HCT116 (cell line): ENCODE measurements around the gene ISYNA1. TPM values are rescaled to one million over a fixed set of nuclear protein-coding genes. Genes with fewer than 3 reads are reported as not detected.

Source experiments
- ATAC-seq: fragments of 200-7000 bp; cut with Tn5 transposase; 2 replicates; pipeline ENCODE4 v1.9.1; 2020; ENCODE audit warnings: mild to moderate bottlenecking, moderate library complexity
- BruUV-seq: library from RNA; stranded (reverse); fragments of 400-500 nt; replicated peaks from 2 replicates; lab custom pipeline; 2021; lab: Mats Ljungman, UMichigan
- CTCF ChIA-PET: fragments of 300-600 bp; sonication (Branson Sonifier 250); formaldehyde crosslinking; loops from one replicate; lab custom pipeline; 2021; ENCODE audit warnings: antibody characterized with exemption; lab: Charles Lee
- POLR2A ChIA-PET: fragments of 300-600, 350-600 bp; sonication (Branson Sonifier 250); formaldehyde crosslinking; loops from one replicate; lab custom pipeline; 2021; ENCODE audit warnings: antibody characterized with exemption; lab: Charles Lee
- RAD21 ChIA-PET, 2 experiments: fragments of 300-600 bp; sonication (Branson Sonifier 250); formaldehyde crosslinking; loops; one replicate each; lab custom pipeline; 2023; ENCODE audit warnings: low total read pairs in 2 of 2; ENCODE audit not compliant: uncharacterized antibody in 2 of 2, unreplicated experiment in 2 of 2, low non-redundant PET in 1 of 2; lab: Charles Lee
- DNase-seq: peaks from one replicate; pipeline ENCODE4 v3.0.0-alpha.2; 2010; ENCODE audit warnings: low read depth, low spot score
- H2AFZ ChIP-seq: fragments of 200-600 bp; shearing (Covaris generic), sonication (generic); 2 replicates; pipeline ENCODE4 v1.6.1; 2017; ENCODE audit warnings: low read depth, mixed run types, mixed read lengths, antibody characterized with exemption, low read length; ENCODE audit not compliant: poor library complexity, severe bottlenecking
- H3K27ac ChIP-seq: 2 replicates; pipeline ENCODE4 v1.5.1; 2012; ENCODE audit warnings: low read depth, low read length
- H3K27me3 ChIP-seq: fragments of 200-600 bp; sonication (generic); 2 replicates; pipeline ENCODE4 v1.6.1; 2016; ENCODE audit warnings: mixed run types, low read length, mixed read lengths; ENCODE audit not compliant: insufficient read depth
- H3K36me3 ChIP-seq, 2 experiments: fragments of 200-500 bp in 1 of 2; fragments of 200-600 bp in 1 of 2; sonication (Bioruptor generic) in 1 of 2; sonication (generic) in 1 of 2; 2 replicates each; pipeline versions ENCODE4 v1.5.1 to v1.6.1; 2014 to 2016; ENCODE audit warnings: low read length in 2 of 2, inconsistent platforms in 1 of 2, mixed read lengths in 1 of 2, mixed run types in 1 of 2; ENCODE audit not compliant: insufficient read depth in 2 of 2, control insufficient read depth in 1 of 2
- H3K4me1 ChIP-seq, 2 experiments: fragments of 200-600 bp in 1 of 2; sonication (generic) in 1 of 2; 2 replicates each; pipeline versions ENCODE4 v1.5.1 to v1.6.1; 2012 to 2017; ENCODE audit warnings: low read length in 2 of 2, inconsistent platforms in 1 of 2, mild to moderate bottlenecking in 1 of 2, mixed read lengths in 1 of 2, mixed run types in 1 of 2, moderate library complexity in 1 of 2; ENCODE audit not compliant: insufficient read depth in 2 of 2, control insufficient read depth in 1 of 2
- H3K4me2 ChIP-seq: fragments of 200-600 bp; sonication (generic); 2 replicates; pipeline ENCODE4 v1.6.1; 2017; ENCODE audit warnings: mixed run types, low read length, mixed read lengths
- H3K4me3 ChIP-seq, 2 experiments: fragments of 200-600 bp in 1 of 2; sonication (generic) in 1 of 2; replicated peaks in 1 of 2; 2 replicates each; pipeline ENCODE4 v1.5.1; 2011 to 2016; ENCODE audit warnings: low read length in 2 of 2, control low read depth in 1 of 2, low read depth in 1 of 2, mild to moderate bottlenecking in 1 of 2, mixed read lengths in 1 of 2, mixed run types in 1 of 2
- H3K79me2 ChIP-seq: fragments of 200-600 bp; sonication (generic); 2 replicates; pipeline ENCODE4 v1.6.1; 2017; ENCODE audit warnings: mild to moderate bottlenecking, mixed run types, low read length, moderate library complexity, mixed read lengths; ENCODE audit not compliant: insufficient read depth
- H3K9ac ChIP-seq: fragments of 200-600 bp; sonication (generic); 2 replicates; pipeline ENCODE4 v1.6.1; 2016; ENCODE audit warnings: low read length, mixed read lengths
- H3K9me2 ChIP-seq: fragments of 200-600 bp; sonication (generic), shearing (Covaris generic); 2 replicates; pipeline ENCODE4 v1.6.1; 2017; ENCODE audit warnings: mixed run types, mild to moderate bottlenecking, moderate library complexity; ENCODE audit not compliant: insufficient read depth
- H3K9me3 ChIP-seq, 2 experiments: fragments of 200-500 bp in 1 of 2; fragments of 200-600 bp in 1 of 2; sonication (Bioruptor generic) in 1 of 2; sonication (generic) in 1 of 2; 2 replicates each; pipeline ENCODE4 v1.6.1; 2014 to 2017; ENCODE audit warnings: low read length in 2 of 2, mixed read lengths in 2 of 2, inconsistent platforms in 1 of 2, low read depth in 1 of 2, mild to moderate bottlenecking in 1 of 2, mixed run types in 1 of 2, moderate library complexity in 1 of 2; ENCODE audit not compliant: control insufficient read depth in 1 of 2, insufficient read depth in 1 of 2
- H4K20me1 ChIP-seq: fragments of 200-600 bp; sonication (generic), shearing (Covaris generic); 2 replicates; pipeline ENCODE4 v1.6.1; 2017; ENCODE audit warnings: mixed run types, mild to moderate bottlenecking, moderate library complexity; ENCODE audit not compliant: insufficient read depth
- CBX3 ChIP-seq: IDR thresholded peaks from 2 replicates; pipeline ENCODE4 v1.6.1; 2012; ENCODE audit warnings: low read depth
- CEBPB ChIP-seq: IDR thresholded peaks from 2 replicates; pipeline ENCODE4 v1.6.1; 2012; ENCODE audit warnings: low read depth
- EZH2 ChIP-seq: fragments of 200-600 bp; sonication (generic); IDR thresholded peaks from 2 replicates; pipeline ENCODE4 v1.6.1; 2017; ENCODE audit warnings: antibody characterized with exemption, mixed run types
- FOSL1 ChIP-seq: IDR thresholded peaks from 2 replicates; pipeline ENCODE4 v1.6.1; 2012; ENCODE audit warnings: low read depth
- JUND ChIP-seq: IDR thresholded peaks from 2 replicates; pipeline ENCODE4 v1.6.1; 2012
- POLR2A ChIP-seq: IDR thresholded peaks from 2 replicates; pipeline ENCODE4 v1.7.0; 2011; ENCODE audit warnings: borderline replicate concordance; ENCODE audit not compliant: insufficient read depth, insufficient read length; ENCODE audit errors: extremely low read depth
- RAD21 ChIP-seq: IDR thresholded peaks from 2 replicates; pipeline ENCODE4 v1.6.1; 2012; ENCODE audit warnings: low read depth, mild to moderate bottlenecking
- SIN3A ChIP-seq: IDR thresholded peaks from 2 replicates; pipeline ENCODE4 v1.6.1; 2012; ENCODE audit warnings: low read depth
- TCF7L2 ChIP-seq: IDR thresholded peaks from 2 replicates; pipeline ENCODE4 v1.7.0; 2011; ENCODE audit warnings: borderline replicate concordance, inconsistent platforms; ENCODE audit not compliant: insufficient read depth, insufficient read length; ENCODE audit errors: extremely low read depth
- ZFX ChIP-seq: fragments of 450-650 bp; IDR thresholded peaks from 2 replicates; pipeline ENCODE4 v1.6.1; 2017
- ZNF274 ChIP-seq: fragments of 200-500 bp; sonication (Bioruptor generic); IDR thresholded peaks from 2 replicates; pipeline ENCODE4 v1.6.1; 2014; ENCODE audit warnings: mild to moderate bottlenecking, low read depth, low read length, inconsistent platforms
- intact Hi-C: fragments of 100-400 bp; cut with micrococcal nuclease; formaldehyde crosslinking; loops from 2 replicates; pipeline ENCODE4 v1.10.0; 2022
- total RNA-seq: library from RNA; stranded (reverse); gene quantifications from one replicate; pipeline ENCODE4 v1.2.1, GENCODE V29; 2021; ENCODE audit not compliant: unreplicated experiment
- TF ChIP-seq, protein P1 (sequence below): IDR thresholded peaks from 2 replicates; pipeline ENCODE4 v1.6.1; 2011; ENCODE audit warnings: mild to moderate bottlenecking, low read length, moderate library complexity; ENCODE audit not compliant: insufficient replicate concordance; ENCODE audit errors: extremely low read depth
- TF ChIP-seq, protein P2 (sequence below): IDR thresholded peaks from 2 replicates; pipeline ENCODE4 v1.6.1; 2012

ISYNA1 gene
- total RNA-seq, 1 experiment from 2014 or later, result 365 TPM

DNA sequence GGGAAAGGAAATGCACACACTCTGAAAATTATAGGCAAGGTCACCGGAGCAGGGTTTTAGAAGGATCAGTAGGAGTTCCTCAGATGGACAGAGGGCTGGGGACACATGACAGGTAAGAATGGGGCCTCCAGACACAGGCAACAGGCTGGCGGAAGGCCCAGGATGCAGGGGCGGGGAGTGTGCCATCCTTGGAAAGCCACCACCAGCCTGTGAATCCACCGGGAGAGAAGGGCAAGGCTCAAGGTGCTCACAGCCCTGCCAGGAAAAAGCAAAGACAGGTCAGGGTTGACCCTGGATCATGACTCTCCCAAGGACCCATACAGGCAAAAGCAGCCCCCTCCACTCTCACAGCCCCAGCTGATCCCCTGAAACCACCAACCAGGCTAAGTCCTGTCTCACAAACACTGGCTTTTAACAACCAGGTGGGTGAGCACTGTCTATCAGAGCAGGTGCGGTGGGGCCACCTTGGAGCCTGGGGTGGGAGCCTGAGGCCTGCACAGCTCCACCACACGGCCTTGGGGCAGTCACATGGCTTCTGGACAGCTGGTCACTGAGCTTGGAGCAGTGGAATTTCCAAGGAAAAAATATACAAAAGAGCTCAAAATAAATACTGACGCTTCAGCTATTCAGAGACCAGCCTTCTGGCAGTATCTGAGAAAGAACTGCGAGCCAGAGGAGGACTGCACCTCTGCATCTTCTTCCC lies 35.2 kb upstream of the ISYNA1 start:
- no TSS peak for BruUV-seq
- H4K20me1 ChIP-seq, result no peaks in the 10 kb centered on the region
- no peak overlapping the region for H3K9ac ChIP-seq
- H2AFZ ChIP-seq, result no peak overlapping the region
- H3K27ac ChIP-seq, result no peak overlapping the region
- H3K36me3 ChIP-seq, result no peaks in the 10 kb centered on the region; a peak in 1 of 4 replicates
- H3K4me2 ChIP-seq, result no peak overlapping the region
- no peaks in the 10 kb centered on the region for H3K27me3 ChIP-seq
- no peaks in the 10 kb centered on the region for H3K9me2 ChIP-seq
- ChIA-PET RAD21 (no interaction called here), POLR2A (no interaction called here), CTCF (interaction anchor here (0.9 kb wide), 1 partner anchor 12 kb away, joined by 3 read pairs; no protein-coding TSS in a partner anchor)
- peaks cover 56% of the 10 kb centered on the region for H3K79me2 ChIP-seq
- intact Hi-C loops, result no loop called here
- no peak overlapping the region for H3K4me3 ChIP-seq
- no peak for ATAC-seq
- DNase-seq, result no peak
- H3K9me3 ChIP-seq, result no peaks in the 10 kb centered on the region
- TF ChIP-seq POLR2A (no peak), ZFX (no peak)
- H3K4me1 ChIP-seq, result peaks cover 7 to 26% of the 10 kb centered on the region in 2 experiments

DNA sequence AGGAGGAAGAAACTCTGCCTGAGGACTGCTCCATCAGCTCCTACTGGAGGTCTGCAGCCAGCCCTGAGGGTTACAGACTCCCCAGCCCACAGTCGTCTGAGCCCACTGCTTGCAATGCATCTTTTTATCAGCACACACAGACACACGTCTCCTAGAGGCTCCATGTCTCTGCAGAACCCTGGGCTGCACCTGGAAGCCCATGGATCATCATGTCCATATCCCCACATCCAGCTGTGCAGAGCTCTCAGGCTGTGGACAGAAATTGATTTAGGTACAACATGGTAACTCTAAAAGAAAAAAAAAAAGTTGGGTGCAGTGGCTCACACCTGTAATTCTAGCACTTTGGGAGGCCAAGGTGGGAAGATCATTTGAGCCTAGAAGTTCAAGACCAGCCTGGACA lies 32.9 kb upstream of the ISYNA1 start:
- Histone ChIP-seq H3K9ac (no peak overlapping the region), H3K27ac (no peak overlapping the region), H3K4me1 (peaks cover 13 to 32% of the 10 kb centered on the region in 2 experiments), H4K20me1 (no peaks in the 10 kb centered on the region), H3K4me2 (no peak overlapping the region), H2AFZ (no peak overlapping the region), H3K9me2 (no peaks in the 10 kb centered on the region), H3K79me2 (peaks cover 46% of the 10 kb centered on the region), H3K27me3 (no peaks in the 10 kb centered on the region), H3K36me3 (no peaks in the 10 kb centered on the region), H3K4me3 (no peak overlapping the region), H3K9me3 (no peaks in the 10 kb centered on the region)
- BruUV-seq, result no TSS peak
- ChIA-PET RAD21 (no interaction called here), CTCF (interaction anchor here (1.1 to 1.4 kb wide), 3 partner anchors 16 to 376 kb away, joined by 3 to 4 read pairs (median 4); no protein-coding TSS in a partner anchor), POLR2A (no interaction called here)
- intact Hi-C loops, result no loop called here
- no peak for ATAC-seq
- TF ChIP-seq CBX3, result no peak
- no peak for TF ChIP-seq TCF7L2
- TF ChIP-seq, protein P1, sequence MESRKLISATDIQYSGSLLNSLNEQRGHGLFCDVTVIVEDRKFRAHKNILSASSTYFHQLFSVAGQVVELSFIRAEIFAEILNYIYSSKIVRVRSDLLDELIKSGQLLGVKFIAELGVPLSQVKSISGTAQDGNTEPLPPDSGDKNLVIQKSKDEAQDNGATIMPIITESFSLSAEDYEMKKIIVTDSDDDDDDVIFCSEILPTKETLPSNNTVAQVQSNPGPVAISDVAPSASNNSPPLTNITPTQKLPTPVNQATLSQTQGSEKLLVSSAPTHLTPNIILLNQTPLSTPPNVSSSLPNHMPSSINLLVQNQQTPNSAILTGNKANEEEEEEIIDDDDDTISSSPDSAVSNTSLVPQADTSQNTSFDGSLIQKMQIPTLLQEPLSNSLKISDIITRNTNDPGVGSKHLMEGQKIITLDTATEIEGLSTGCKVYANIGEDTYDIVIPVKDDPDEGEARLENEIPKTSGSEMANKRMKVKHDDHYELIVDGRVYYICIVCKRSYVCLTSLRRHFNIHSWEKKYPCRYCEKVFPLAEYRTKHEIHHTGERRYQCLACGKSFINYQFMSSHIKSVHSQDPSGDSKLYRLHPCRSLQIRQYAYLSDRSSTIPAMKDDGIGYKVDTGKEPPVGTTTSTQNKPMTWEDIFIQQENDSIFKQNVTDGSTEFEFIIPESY, result no peak
- TF ChIP-seq EZH2, result no peak
- no peak for TF ChIP-seq JUND
- no peak for TF ChIP-seq ZNF274
- TF ChIP-seq, protein P2, sequence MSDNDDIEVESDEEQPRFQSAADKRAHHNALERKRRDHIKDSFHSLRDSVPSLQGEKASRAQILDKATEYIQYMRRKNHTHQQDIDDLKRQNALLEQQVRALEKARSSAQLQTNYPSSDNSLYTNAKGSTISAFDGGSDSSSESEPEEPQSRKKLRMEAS, result no peak
- TF ChIP-seq CEBPB, result no peak
- no peak for TF ChIP-seq RAD21
- no peak for TF ChIP-seq FOSL1
- TF ChIP-seq SIN3A, result no peak
- no peak for TF ChIP-seq POLR2A
- DNase-seq, result no peak
